HG03469 (cell line): Measurements from ENCODE around the gene VSIR.

Experiments
- ATAC-seq: cut with Tn5 transposase; IDR thresholded peaks from one replicate; pipeline ENCODE4 v1.9.1; 2021; ENCODE audit warnings: mild to moderate bottlenecking, moderate library complexity, moderate number of reproducible peaks; ENCODE audit not compliant: unreplicated experiment

VSIR gene

GRCh38 chr10:71698737-71699136, 74.6 kb downstream of the VSIR start:
- no peak for ATAC-seq

- no peak for ATAC-seq
Observed at GRCh38 chr10:71697938-71698709, 75.2 kb downstream of the VSIR start.
